Gastroesophageal sphincter (tissue), 3 donors: ENCODE data around the gene TEDDM1.

ENCODE experiments used
- POLR2A ChIP-seq, 2 donors: fragments of 450-650 bp; IDR thresholded peaks; one replicate each; pipeline ENCODE4 v1.6.1; 2017; ENCODE audit warnings: antibody characterized with exemption in 2 of 2, mild to moderate bottlenecking in 2 of 2, moderate library complexity in 1 of 2
- POLR2AphosphoS5 ChIP-seq: sonication (generic); formaldehyde crosslinking; IDR thresholded peaks from one replicate; pipeline ENCODE4 v1.6.1; 2017; ENCODE audit warnings: antibody characterized with exemption
- TF ChIP-seq, protein P1 (sequence below), 4 experiments: fragments of 200-600 bp in 2 of 4; fragments of 450-650 bp in 2 of 4; sonication (generic) in 1 of 4; IDR thresholded peaks; one replicate each; pipeline ENCODE4 v1.5.1; 2017 to 2019; ENCODE audit warnings: antibody characterized with exemption in 4 of 4, mild to moderate bottlenecking in 2 of 4, moderate library complexity in 2 of 4

DNA sequence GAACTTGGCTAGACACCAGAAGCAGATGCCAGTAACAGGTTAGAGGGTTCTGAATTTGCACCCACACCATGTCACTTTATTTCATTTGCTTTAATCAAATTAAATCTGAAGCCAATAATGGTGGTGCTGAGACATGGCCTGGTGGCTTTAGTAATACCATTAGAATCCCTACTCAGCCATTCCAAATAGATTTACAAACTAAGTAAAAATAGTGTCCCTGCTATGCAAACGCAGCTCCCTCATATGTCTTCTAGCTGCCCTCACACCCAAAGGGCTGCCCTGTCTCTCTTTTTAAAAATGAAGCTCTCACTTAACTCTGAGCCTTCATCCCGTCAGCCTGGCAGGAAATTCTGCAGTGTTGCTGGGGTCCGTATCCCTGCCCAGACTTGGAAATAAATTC is 29.9 kb downstream of the TEDDM1 start:
- TF ChIP-seq, protein P1, sequence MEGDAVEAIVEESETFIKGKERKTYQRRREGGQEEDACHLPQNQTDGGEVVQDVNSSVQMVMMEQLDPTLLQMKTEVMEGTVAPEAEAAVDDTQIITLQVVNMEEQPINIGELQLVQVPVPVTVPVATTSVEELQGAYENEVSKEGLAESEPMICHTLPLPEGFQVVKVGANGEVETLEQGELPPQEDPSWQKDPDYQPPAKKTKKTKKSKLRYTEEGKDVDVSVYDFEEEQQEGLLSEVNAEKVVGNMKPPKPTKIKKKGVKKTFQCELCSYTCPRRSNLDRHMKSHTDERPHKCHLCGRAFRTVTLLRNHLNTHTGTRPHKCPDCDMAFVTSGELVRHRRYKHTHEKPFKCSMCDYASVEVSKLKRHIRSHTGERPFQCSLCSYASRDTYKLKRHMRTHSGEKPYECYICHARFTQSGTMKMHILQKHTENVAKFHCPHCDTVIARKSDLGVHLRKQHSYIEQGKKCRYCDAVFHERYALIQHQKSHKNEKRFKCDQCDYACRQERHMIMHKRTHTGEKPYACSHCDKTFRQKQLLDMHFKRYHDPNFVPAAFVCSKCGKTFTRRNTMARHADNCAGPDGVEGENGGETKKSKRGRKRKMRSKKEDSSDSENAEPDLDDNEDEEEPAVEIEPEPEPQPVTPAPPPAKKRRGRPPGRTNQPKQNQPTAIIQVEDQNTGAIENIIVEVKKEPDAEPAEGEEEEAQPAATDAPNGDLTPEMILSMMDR (IDR thresholded peaks at IDR 0.05) = no peak
- TF ChIP-seq POLR2A (IDR thresholded peaks at IDR 0.05) (no peak), POLR2AphosphoS5 (no peak)
